Stimulated activated effector memory CD8-positive, alpha-beta T cell treated with anti-CD3 and anti-CD28 coated beads, Interleukin-12 subunit alpha, Interleukin-12 subunit beta, amount 100 ng/mL, for 72 hours (primary cell): Measurements from ENCODE around the gene PYM1.

ENCODE experiments used
- ATAC-seq: fragments of 150-1000 bp; cut with Tn5 transposase; 2 replicates; pipeline ENCODE4 v1.10.0; 2021
- DNase-seq, 2 donors: peaks; one replicate each; pipeline ENCODE4 v3.0.0; 2021 to 2022; ENCODE audit warnings: low spot score in 2 of 2
- H3K27ac Mint-ChIP-seq: one replicate; pipeline ENCODE4 v1.8.0; 2022; ENCODE audit warnings: mild to moderate bottlenecking, mixed read lengths
- H3K36me3 Mint-ChIP-seq: one replicate; pipeline ENCODE4 v1.8.0; 2022; ENCODE audit warnings: mild to moderate bottlenecking, mixed read lengths
- H3K4me1 Mint-ChIP-seq: one replicate; pipeline ENCODE4 v1.8.0; 2022; ENCODE audit warnings: mixed read lengths
- H3K4me3 Mint-ChIP-seq: one replicate; pipeline ENCODE4 v1.8.0; 2022; ENCODE audit warnings: mild to moderate bottlenecking, mixed read lengths
- H3K9me3 Mint-ChIP-seq: one replicate; pipeline ENCODE4 v1.8.0; 2022; ENCODE audit warnings: mixed read lengths

Gene PYM1

DNA sequence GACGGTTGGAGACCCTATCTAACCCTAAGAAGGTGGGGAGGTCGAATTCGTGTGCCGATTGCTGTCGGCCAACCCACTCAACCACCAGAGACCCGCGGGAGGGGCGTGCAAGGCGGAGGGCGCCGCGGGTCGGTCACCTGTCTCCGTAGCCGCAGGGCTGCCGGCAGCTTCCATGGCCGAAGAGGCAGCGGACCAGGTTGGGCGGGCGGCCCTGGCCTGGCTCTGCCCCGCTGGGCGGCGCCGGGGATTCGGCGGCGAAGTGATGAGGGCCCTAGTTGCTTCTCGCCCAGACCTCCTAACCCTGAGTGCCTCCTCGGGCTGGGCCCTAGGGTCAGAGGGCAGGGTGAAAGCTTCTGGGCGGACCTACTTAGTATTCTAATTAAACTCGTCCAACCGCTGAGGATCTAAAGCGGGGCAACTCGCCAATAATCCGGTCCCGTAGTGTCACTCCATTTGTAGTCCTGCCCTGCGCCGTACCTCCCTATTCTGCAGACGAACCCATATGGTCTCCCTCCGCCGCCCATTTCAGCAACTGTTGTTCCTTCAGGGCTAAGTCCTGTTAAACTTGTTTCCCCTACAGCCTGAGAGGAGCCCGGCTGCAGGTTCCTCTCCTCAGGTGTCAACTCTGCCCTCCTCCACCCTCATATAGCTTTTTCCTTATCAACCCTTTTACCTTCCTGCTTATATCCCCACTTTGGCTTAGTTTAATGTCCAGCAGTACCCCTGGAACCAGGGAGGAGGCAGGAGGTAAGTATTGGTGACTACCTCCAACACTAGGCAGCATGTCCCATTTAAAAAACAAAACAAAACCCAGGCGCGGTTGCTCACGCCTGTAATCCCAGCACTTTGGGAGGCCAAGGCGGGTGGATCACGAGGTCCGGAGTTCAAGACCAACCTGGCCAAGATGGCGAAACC, at the start of gene PYM1:
TSS of gene PYM1 (minus strand) at position 307 of the 915 bp plus-strand sequence. CDS start at position 174, 133 bp downstream.
- H3K36me3 Mint-ChIP-seq = peaks cover 78% of the 10 kb centered on the region
- DNase-seq (peak; percentile 54 to 89), ATAC-seq (peak; percentile 60)
- H3K27ac Mint-ChIP-seq = peak within 1 kb of the TSS; percentile 99
- no peaks in the 10 kb centered on the region for H3K9me3 Mint-ChIP-seq
- H3K4me1 Mint-ChIP-seq = peaks cover 55% of the 10 kb centered on the region
- peak within 1 kb of the TSS; percentile 100 for H3K4me3 Mint-ChIP-seq

DNA sequence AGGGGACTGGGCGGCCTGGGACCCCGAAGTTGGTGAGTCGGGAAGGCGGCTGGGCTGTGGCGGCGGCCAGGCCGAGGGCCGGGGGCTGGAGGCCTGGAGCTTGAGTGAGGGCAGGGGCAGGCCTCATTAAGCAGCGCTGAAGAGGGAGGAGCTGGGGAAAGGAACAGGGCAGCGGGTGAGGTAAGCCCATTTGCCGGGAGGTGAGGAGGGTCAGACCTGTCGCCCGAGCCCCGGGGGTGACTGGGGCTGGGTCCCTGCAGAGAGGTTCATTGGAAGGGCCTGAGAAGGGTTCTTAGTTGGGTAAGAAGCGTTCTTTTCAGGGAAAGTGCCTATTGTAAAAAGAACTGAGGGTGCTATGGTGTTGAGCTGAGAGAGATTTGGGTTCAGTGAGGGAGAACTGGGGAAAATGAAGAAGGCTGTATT, 46.6 kb upstream of the PYM1 start:
- Mint-ChIP-seq H3K4me3 (no peak overlapping the region), H3K9me3 (no peaks in the 10 kb centered on the region), H3K27ac (no peak overlapping the region), H3K4me1 (peaks cover 28% of the 10 kb centered on the region), H3K36me3 (peaks cover 13% of the 10 kb centered on the region)
- ATAC-seq (peak; percentile 46), DNase-seq (no peak)

DNA sequence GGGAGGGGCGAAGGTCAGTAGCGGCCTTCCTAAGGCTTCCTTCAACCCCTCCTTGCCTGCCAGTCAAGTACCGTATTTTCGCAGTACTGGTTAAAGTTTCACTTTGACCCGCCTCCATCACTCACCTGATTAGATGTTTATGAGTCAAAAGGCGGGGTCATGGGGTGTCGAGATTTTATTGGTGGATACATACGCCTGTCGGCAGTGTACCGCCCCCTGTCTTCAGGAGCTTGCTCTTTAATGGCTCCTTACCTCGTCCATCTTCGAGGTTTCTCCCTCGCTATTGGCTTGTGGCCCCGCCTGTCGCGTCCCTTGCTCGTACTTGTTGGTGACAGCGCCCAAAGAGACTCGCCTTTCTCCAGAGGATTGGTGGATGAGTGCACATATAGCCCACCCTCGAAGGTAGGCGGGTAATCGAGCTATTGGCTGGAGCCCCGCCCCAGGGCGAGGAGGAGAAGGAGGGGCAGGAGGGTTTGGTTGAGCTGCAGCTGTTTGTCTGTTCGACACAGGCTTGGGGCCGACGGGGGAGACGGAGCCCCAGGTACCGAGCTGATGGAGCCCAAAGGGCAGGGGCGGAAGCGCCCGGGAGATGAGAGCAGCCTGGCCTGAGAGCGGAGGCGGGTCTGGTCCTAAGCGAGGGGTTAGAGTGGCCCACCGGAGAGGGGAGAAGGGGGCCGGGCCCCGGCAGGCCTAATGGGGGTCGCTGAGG, 46.1 kb upstream of the PYM1 start, which contains the start of gene RAB5B:
TSS of gene RAB5B (plus strand) at position 480 of the 709 bp plus-strand sequence. CDS start 12,883 bp downstream, outside the sequence.
- Mint-ChIP-seq H3K27ac (no peak within 1 kb of the TSS), H3K9me3 (no peaks in the 10 kb centered on the region), H3K36me3 (peaks cover 7% of the 10 kb centered on the region), H3K4me1 (peaks cover 23% of the 10 kb centered on the region), H3K4me3 (no peak within 1 kb of the TSS)
- peak; percentile 85 to 97 for DNase-seq
- peak; percentile 96 for ATAC-seq

DNA sequence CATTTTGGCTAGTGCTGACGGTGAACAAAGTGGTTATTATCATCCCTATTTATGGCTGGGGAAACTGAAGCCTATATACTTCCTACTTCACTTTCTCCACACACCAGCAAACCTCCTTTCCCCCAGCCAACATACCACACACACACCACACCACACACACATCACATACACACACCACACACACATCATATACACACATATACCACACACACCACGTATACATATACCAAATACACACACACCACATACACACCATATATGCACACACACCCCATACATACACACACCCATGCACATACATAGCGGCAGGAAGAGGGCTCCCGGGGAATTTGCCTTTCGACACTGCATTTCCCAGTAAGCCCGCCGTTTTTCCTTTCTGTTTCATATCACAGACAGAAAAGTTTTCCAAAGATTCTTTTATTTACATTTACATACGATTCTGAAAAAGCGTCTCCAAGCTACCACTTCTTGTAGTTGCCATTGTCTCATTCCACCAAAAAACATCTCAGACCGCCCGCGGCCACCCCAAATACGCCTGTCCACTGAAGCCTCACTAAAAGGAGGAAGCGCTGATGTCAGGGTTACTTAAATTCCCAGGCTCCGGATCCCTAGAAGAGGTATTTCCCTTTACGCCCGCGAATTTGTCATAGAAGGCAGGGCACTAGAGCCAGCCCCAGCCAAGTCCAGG, 45.4 kb upstream of the PYM1 start:
- no peak for ATAC-seq
- Mint-ChIP-seq H3K9me3 (no peaks in the 10 kb centered on the region), H3K4me3 (no peak overlapping the region), H3K27ac (no peak overlapping the region), H3K4me1 (peaks cover 22% of the 10 kb centered on the region), H3K36me3 (no peaks in the 10 kb centered on the region)
- DNase-seq = no peak

DNA sequence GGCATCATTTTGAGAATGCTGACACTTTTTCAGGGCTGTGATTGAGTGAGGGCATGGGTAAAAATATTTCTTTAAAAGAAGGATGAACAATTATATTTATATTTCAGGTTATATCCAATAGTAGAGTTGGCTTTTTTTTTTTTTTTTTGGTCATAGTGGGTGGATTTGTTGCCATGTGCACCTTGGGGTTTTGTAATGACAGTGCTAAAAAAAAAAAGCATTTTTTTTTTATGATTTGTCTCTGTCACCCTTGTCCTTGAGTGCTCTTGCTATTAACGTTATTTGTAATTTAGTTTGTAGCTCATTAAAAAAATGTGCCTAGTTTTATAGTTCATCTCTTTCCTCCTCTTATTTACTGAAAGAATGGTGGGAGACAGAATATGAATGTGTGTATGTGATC, 44.8 kb upstream of the PYM1 start:
- H3K27ac Mint-ChIP-seq = no peak overlapping the region
- peaks cover 22% of the 10 kb centered on the region for H3K4me1 Mint-ChIP-seq
- no peaks in the 10 kb centered on the region for H3K9me3 Mint-ChIP-seq
- no peaks in the 10 kb centered on the region for H3K36me3 Mint-ChIP-seq
- ATAC-seq (no peak), DNase-seq (no peak)
- H3K4me3 Mint-ChIP-seq = no peak overlapping the region

DNA sequence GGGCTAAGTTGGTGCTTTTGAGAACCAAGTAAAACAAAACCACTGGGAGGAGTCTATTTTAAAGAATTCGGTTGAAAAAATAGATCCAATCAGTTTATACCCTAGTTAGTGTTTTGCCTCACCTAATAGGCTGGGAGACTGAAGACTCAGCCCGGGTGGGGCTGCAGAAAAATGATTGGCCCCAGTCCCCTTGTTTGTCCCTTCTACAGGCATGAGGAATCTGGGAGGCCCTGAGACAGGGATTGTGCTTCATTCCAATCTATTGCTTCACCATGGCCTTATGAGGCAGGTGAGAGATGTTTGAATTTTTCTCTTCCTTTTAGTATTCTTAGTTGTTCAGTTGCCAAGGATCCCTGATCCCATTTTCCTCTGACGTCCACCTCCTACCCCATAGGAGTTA, 44.3 kb upstream of the PYM1 start:
- Mint-ChIP-seq H3K36me3 (peaks cover 2% of the 10 kb centered on the region), H3K27ac (no peak overlapping the region), H3K4me3 (no peak overlapping the region), H3K9me3 (no peaks in the 10 kb centered on the region), H3K4me1 (peaks cover 22% of the 10 kb centered on the region)
- ATAC-seq (no peak), DNase-seq (no peak)

DNA sequence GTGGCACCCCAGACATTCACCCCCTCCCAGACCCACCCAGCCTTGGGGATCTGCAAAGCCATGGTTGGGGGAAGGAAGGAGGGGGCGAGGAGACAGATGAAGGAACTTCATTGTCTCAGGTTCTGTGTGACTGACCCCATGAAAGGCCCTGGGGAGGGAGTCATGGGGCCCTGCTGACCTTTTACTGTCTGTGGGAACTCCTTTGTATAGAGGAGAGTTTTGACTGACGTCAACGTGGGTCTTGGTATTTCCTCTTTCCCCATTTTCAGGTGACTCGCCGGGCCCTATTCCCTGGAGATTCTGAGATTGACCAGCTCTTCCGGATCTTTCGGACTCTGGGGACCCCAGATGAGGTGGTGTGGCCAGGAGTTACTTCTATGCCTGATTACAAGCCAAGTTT, 43.1 kb upstream of the PYM1 start:
- ATAC-seq (no peak), DNase-seq (no peak)
- Mint-ChIP-seq H3K4me3 (no peak overlapping the region), H3K4me1 (peaks cover 26% of the 10 kb centered on the region), H3K9me3 (no peaks in the 10 kb centered on the region), H3K36me3 (peaks cover 10% of the 10 kb centered on the region), H3K27ac (peak overlapping the region; percentile 34)

DNA sequence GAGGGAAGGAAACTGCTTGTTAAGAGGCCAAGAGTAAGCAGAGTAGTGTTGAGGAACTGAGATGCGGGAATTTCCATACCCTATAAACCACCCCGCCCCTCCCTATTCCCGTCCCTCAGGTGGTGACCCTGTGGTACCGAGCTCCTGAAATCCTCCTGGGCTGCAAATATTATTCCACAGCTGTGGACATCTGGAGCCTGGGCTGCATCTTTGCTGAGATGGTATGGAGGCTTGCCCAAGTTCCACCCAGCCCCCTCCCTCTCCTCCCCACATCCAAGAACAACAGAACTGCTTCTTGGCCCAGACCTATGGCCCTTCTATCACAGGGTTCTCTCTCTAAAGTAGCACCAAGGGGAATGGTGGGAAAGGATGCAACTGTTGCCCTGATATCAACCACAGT, 41.7 kb upstream of the PYM1 start:
- peak overlapping the region; percentile 97 for H3K27ac Mint-ChIP-seq
- ATAC-seq = no peak
- no peak for DNase-seq
- peaks cover 30% of the 10 kb centered on the region for H3K4me1 Mint-ChIP-seq
- no peak overlapping the region for H3K4me3 Mint-ChIP-seq
- H3K9me3 Mint-ChIP-seq = no peaks in the 10 kb centered on the region
- peaks cover 10% of the 10 kb centered on the region for H3K36me3 Mint-ChIP-seq

DNA sequence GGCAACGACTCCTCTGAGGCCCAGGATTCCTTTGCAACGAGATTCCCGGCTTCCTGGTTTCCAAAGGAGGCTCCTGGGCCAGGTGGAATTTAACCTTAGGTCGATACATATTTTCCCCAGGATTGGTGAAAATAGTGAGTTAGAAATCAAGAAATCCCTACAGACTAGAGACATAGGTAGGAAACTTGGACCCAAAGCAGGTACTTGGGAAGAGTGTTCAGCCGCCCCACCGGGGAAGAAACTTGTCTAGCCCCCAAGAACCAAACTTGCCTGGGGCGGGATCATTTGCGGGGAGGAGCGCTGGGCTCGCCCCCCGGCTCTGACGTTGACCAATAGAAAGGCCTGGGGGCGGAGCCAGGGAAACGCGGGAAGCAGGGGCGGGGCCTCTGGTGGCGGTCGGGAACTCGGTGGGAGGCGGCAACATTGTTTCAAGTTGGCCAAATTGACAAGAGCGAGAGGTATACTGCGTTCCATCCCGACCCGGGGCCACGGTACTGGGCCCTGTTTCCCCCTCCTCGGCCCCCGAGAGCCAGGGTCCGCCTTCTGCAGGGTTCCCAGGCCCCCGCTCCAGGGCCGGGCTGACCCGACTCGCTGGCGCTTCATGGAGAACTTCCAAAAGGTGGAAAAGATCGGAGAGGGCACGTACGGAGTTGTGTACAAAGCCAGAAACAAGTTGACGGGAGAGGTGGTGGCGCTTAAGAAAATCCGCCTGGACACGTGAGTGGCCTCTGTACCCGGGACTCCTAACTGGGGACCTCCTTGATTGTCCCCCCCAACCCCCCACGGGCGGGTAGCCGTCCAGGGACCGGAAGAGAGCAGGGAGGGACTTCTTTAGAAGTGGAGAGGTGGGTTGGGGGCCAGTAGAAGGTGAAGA, 39.0 kb upstream of the PYM1 start, which contains the start of gene CDK2:
TSS of gene CDK2 (plus strand) at position 423 of the 874 bp plus-strand sequence. CDS start at position 602, 179 bp downstream.
- ATAC-seq (peak; percentile 94), DNase-seq (peak; percentile 86 to 96)
- Mint-ChIP-seq H3K4me1 (peaks cover 30% of the 10 kb centered on the region), H3K9me3 (no peaks in the 10 kb centered on the region), H3K27ac (peak within 1 kb of the TSS; percentile 97), H3K4me3 (peak within 1 kb of the TSS; percentile 99), H3K36me3 (peaks cover 10% of the 10 kb centered on the region)

DNA sequence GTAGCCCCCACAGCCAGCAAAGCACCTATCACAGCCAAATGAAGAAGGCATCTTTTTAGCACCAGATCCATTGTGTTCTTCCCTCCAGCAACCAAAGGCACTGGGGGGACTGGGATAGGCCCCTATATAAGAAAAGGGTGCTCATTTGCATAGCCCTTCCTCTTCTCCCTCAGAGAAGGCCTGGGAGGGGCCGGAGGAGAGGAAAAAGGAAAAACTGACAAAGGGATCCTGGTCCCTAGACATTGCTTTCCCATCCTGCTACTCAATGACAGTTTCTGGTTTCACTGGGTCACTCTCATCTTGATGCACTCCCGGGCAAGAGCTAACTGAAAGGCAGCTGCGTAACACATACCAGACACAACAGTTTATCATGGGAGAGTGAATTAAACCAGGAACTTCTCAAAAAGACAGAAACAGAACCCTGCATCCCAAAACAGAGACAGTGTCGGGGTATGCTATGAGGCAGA, 38.3 kb upstream of the PYM1 start, which contains the start of gene PMEL:
TSS of gene PMEL (minus strand) at position 102 of the 467 bp plus-strand sequence. CDS start at position 71, 31 bp downstream.
- ATAC-seq (no peak), DNase-seq (no peak)
- peaks cover 10% of the 10 kb centered on the region for H3K36me3 Mint-ChIP-seq
- peaks cover 30% of the 10 kb centered on the region for H3K4me1 Mint-ChIP-seq
- no peaks in the 10 kb centered on the region for H3K9me3 Mint-ChIP-seq
- peak within 1 kb of the TSS; percentile 97 for H3K27ac Mint-ChIP-seq
- peak within 1 kb of the TSS; percentile 99 for H3K4me3 Mint-ChIP-seq

DNA sequence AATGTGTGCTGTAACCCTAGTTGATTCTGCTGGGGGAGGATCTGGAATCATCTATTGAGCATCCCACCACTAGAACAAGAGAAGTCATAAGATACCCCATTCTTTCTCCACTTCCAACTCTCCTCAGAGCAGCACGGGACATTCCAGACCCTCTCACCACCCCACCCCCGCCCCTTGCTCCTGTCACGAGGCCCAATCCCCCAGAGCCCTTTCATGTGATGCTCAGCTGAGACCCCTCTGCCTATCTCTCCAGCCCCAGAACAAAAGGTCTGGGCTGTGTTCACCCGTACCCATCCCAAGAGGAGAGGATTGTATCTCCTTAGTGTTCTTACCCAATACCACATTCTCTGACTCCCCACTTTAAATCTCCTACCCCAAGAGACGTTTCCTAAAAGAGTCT, 37.5 kb upstream of the PYM1 start:
- Mint-ChIP-seq H3K36me3 (peaks cover 10% of the 10 kb centered on the region), H3K27ac (peak overlapping the region; percentile 97), H3K4me1 (peaks cover 30% of the 10 kb centered on the region), H3K4me3 (no peak overlapping the region), H3K9me3 (no peaks in the 10 kb centered on the region)
- DNase-seq = no peak
- no peak for ATAC-seq

DNA sequence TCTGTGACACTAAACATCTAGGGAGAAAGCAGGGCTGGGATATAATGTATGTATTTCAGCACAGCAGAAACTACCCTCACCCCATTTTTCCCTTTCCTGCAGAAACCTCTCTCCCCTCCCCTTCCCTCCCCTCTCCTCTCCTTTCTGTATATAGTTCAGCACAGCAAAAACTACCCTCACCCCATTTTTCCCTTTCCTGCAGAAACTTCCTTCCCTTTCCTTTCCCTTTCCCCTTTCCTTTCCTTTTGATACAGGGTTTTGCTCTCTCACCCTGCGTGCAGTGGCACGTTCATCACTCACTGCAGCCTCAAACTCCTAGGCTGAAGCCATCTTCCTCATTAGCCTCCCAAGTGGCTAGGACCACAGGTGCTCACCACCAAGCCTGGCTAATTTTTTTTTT, 36.1 kb upstream of the PYM1 start:
- no peak for ATAC-seq
- H3K4me3 Mint-ChIP-seq = no peak overlapping the region
- peaks cover 30% of the 10 kb centered on the region for H3K4me1 Mint-ChIP-seq
- H3K9me3 Mint-ChIP-seq = no peaks in the 10 kb centered on the region
- H3K36me3 Mint-ChIP-seq = peaks cover 10% of the 10 kb centered on the region
- H3K27ac Mint-ChIP-seq = no peak overlapping the region
- DNase-seq = no peak

DNA sequence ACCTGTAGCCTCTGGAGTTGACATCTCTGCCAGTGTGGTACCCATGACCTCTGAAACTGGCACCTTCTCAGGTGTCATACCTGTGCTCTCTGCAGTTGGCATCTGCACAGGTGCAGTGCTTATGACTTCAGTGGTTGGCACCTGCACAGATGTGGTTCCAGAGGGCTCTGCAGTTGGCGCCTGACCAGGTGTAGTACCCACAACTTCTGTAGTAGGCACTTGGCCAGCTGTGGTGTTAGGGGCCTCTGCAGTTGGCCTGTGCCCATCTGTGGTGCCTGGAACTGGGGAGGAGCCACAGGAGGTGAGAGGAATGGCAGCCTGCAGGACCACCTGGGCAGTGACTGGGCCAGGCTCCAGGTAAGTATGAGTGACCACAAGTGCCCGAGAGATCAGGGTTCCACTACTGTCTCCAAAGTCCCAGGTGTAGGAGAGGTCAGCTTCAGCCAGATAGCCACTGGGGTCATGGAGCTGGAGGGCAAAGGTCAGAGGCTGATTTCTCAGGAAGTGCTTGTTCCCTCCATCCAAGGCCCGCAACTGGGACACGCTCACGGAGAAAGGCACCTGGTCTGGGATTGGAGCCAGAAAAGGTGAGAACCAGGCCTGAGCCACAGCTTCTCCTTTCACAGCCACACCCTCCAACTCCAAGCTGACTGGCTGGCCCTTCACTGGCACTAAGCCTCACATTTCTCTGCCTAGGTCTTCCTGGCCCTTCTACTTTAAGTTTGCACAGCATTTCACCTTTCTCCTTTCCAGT, 29.6 kb upstream of the PYM1 start:
- peaks cover 17% of the 10 kb centered on the region for H3K4me1 Mint-ChIP-seq
- H3K4me3 Mint-ChIP-seq = no peak overlapping the region
- DNase-seq (no peak), ATAC-seq (no peak)
- H3K36me3 Mint-ChIP-seq = peaks cover 37% of the 10 kb centered on the region
- peak overlapping the region; percentile 85 for H3K27ac Mint-ChIP-seq
- no peaks in the 10 kb centered on the region for H3K9me3 Mint-ChIP-seq
